Measurements from ENCODE around the gene TP53.
"Not testable (repeated sequence)": the region's sequence is repeated elsewhere in the genome, so short reads cannot be mapped to it uniquely, and the experiment has no call there.

Gene TP53

GRCh38 chr17:7674934-7675333 lies 12.4 kb downstream of the TP53 start:
- DNase-seq (ENCODE audit: low read depth in 2 of 2) = no peak

GRCh38 chr17:7673239-7673638 lies 14.1 kb downstream of the TP53 start:
- DNase-seq (ENCODE audit: low read depth in 2 of 2) = no peak

DNA sequence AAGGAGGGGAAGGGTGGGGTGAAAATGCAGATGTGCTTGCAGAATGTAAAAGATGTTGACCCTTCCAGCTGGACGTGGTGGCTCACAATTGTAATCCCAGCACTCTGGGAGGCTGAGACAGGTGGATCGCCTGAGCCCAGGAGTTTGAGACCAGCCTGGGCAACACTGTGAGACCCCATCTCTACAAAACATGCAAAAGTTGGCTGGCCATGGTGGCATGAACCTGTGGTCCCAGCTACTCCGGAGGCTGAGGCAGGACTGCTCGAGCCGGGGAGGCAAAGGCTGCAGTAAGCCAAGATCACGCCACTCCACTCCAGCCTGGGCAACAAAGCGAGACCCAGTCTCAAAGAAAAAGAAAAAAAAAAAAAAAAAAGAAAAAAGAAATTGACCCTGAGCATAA lies 18.8 kb downstream of the TP53 start:
- no peak for DNase-seq (ENCODE audit: low read depth in 2 of 2)

GRCh38 chr17:7667656-7668406 lies 19.5 kb downstream of the TP53 start:
- no peak for DNase-seq (ENCODE audit: low read depth in 2 of 2)

DNA sequence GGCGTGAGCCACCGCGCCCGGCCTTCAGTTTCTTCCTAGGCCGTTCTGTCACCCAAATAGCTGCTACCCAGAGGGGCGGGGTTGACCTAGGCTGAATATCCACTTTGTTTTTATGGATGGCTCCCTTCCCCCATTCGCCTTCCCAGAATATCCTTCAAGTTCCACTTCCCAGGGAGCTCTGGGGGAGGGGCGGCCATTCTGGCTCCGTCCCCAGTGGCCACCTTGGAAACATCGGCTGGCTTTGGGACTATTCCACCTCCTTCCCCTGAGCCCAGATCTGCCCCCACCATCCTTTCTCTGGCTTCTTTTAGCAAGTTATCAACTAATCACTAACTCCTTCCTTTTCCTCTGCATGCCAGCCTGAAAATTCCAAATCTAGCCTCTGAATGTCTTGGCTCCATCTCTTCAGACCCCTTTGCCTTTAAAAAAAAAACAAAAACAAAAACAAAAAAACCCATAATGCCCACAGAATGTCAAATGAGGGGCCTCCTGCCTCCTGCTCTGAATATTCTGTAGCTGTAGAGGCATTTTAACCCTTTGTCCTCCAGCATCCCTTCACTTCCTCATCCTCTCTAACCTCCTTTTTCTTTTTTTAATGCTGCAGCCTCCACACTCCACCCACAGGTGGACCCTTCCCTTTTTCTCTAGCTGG lies 30.2 kb downstream of the TP53 start:
- no peak for DNase-seq (ENCODE audit: low read depth in 2 of 2)

DNA sequence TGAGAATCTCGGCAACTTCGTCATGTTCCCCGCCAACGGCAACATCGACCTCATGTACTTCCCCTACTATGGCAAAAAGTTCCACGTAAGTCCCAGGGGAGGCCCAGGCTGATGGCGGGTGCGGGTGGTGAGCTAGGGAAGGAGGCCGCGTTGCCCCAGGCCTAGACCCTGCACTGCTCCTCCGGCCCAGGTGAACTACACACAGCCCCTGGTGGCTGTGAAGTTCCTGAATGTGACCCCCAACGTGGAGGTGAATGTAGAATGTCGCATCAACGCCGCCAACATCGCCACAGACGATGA lies 31.8 kb downstream of the TP53 start:
- DNase-seq (ENCODE audit: low read depth in 2 of 2) = no peak

DNA sequence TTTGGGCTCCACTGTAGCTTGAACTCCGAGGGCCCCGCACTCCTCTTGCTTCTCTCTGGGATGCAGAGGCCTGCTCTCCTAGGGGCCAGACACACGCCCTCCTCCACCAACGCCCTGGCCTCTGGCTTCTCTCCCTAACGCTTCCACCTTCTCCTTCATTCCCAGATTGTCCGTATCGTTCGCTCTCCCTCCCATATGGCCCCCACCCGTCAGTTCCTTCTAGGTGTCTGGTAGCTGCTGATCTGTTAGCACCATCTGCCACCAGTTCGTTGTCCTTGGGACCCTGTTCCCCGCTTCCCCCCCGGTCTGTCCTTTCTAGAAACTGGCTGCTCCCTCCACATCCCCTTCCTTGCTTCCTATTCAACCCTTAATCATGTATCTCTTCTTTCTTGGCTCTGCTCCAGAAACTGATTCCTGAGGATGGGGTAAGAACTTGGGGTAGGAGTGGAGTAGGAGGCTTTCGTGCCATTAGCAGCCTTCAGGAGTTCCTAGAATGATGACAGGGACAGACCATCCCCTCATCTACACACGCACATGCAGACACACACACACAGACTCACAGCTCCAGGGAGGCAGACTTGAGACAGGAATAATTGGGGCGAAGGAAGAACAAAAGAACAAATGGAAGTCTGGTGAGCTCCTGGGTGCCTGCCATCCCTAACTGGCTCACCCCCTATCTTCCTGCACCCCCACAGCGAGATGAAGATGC lies 32.3 kb downstream of the TP53 start:
- no peak for DNase-seq (ENCODE audit: low read depth in 2 of 2)

DNA sequence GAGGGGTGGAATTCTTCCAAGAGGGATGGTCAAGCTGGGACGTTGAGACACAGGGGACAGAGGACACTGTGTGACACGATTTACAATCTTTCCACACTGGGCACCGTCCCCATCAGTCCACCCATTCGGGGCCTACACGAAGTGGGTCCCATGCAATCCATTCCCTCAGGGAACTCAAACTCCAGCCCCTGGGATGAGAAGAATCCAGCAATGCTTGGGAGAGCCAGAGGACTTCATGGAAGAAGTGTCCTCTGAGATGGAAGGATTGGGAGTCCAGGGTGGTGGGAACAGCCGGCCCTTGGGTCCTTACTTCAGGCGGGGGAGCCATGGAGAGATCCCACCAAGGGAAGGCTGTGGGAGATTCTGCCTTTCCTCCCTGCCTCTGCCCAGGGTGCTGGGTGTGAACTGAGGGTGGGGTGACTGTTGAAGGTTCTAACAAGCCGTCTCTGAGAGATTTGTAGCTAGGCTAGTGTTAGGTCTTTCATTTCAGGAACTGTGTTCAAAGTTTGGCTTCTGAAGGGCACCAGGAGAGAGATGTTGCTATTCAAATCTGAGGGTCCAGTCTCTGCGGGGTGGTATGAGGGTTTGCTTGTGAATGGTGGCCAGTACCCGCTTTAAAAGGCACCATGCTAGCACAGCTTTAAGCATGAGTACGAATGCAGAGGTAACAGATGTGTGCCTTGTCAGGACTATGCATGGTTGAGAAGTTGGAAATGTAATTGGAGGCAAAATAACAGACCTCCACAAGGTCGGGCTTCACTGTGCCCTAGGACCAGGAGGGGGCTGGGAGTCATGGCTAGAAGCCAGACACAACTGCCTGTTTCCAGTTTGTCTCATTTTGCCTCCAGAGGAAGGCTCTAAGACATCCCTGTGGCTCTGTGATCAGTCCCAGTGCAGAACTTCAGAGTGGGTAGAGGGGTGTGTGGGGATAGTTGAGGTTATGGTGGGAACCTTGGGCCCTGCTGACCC lies 34.6 kb downstream of the TP53 start:
- no peak for DNase-seq (ENCODE audit: low read depth in 2 of 2)

- no peak for DNase-seq (ENCODE audit: low read depth in 2 of 2)
Measured at GRCh38 chr17:7651665-7652387, 35.5 kb downstream of the TP53 start.

DNA sequence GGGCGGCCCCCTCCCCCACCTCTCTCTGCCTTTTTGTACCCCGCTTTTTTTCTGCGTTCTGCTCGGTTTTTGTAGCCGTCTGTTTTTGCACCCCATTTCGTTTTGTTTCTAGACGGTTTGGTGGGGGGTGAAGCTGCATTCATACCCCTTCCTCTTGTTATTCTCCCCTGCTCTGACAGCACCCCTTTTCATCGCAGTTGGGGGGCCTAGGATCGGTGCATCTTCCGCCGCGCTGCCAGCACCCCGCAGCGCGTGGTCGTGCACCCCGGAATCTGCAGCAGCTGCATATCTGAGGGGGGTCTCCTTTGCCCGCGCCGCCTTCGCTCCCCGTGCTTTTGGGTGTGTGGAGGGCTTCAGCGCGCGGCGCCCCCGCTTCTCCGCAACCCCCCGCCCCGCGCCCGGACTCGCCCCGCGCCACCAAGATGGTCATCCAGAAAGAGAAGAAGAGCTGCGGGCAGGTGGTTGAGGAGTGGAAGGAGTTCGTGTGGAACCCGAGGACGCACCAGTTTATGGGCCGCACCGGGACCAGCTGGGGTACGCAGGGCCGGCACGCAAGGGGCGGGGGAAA lies 36.1 kb downstream of the TP53 start:
- no peak for DNase-seq (ENCODE audit: low read depth in 2 of 2)

DNA sequence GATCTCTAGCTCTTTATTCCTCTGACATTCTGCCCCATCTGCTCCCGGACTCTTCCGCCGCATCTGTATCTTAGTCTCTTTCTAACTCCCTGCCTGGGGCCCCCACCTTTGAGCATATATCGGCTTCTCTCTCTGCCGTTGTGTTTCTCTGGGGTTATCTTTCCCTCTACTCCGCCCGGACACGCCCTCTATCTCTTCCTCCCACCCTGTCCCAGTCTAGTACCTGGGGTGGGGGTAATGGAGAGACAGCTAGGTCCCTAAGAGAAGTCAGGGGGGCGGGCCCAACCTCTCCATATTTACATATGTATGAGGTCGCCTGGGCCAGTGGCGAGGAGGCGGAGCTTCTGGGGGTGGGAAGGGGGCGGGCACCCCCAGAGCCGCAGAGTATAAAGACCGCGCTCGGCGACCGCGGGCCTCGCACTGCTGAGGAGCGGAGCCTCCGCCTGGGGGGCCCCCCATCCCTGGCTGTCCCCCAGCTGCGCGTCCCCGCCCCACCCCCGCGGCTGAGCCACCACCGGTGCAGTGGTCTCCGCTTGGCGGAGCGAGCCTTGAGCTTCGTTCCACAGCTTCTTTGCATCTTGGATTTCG lies 36.7 kb downstream of the TP53 start, which contains the start of gene ATP1B2:
Gene ATP1B2, plus strand, starts transcription at position 418 of the 588 bp plus-strand sequence. CDS start 593 bp downstream, outside the sequence.
- no peak for DNase-seq (ENCODE audit: low read depth in 2 of 2)

GRCh38 chr17:7647018-7647417 lies 40.3 kb downstream of the TP53 start:
- DNase-seq (ENCODE audit: low read depth in 2 of 2) = no peak

DNA sequence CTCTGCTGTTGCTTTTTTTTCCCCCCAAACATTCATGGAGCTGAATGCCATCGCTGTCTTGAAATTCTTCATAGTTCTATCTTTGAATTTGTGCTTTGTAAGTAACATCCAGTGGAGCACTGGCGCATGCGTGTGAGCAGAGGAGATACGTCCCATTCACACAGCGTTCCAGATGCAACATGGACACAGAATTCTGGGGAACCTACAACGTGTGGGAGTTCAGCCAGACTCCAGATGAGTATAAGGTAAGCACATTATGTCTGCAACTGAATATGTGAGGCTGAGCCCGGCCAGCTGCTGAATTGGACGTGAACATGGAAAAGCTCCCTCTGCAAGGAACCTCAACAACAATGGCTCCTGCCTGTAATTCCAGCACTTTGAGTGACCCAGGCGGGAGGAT lies 40.8 kb downstream of the TP53 start:
- DNase-seq (ENCODE audit: low read depth in 2 of 2) = no peak

- DNase-seq (ENCODE audit: low read depth in 2 of 2) = no peak
Measured at GRCh38 chr17:7644775-7645174, 42.5 kb downstream of the TP53 start.

DNA sequence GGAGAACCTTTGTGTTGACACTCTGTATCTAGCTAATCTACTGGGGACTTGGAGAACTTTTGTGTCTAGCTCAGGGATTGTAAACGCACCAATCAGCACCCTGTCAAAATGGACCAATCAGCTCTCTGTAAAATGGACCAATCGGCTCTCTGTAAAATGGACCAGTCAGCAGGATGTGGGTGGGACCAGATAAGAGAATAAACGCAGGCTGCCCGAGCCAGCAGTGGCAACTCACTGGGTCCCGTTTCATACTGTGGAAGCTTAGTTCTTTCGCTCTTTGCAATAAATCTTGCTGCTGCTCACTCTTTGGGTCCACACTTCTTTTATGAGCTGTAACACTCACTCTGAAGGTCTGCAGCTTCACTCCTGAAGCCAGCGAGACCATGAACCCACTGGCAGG lies 45.7 kb downstream of the TP53 start:
- not testable (repeated sequence) for DNase-seq (ENCODE audit: low read depth in 2 of 2)

DNA sequence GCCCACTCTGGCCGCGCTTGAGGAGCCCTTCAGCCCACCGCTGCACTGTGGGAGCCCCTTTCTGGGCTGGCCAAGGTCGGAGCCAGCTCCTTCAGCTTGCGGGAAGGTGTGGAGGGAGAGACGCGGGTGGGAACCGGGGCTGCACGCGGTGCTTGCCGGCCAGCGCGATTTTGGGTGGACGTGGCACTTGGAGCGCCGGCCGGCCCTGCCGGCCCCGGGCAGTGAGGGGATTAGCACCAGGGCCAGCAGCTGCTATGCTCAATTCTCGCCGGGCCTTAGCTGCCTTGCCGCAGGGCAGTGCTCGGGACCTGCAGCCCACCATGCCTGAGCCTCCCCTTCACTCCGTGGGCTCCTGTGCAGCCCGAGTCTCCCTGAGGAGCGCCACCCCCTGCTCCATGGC lies 46.5 kb downstream of the TP53 start:
- DNase-seq (ENCODE audit: low read depth in 2 of 2) = no peak

GRCh38 chr17:7636163-7636562 lies 51.1 kb downstream of the TP53 start:
- DNase-seq (ENCODE audit: low read depth in 2 of 2) = no peak

DNA sequence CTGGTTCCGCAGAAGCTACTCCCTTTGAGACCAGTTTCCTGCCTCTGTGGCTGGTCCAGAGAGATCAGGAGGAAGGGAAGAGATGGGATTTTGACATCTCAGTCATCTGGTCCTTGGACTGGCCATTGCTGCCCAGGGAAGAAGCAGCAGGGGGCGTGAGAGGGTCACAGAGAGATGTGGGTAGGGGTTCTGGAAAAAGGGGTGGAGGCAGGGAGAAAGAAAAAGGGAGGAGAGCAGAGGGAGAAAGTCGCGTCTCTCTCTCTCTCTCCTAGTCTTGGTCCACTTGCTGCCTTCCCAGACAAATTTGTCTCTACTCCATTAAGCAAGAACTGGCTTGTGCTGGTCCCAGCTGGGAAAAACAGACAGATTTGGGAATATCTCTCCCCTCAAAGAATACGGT lies 52.9 kb downstream of the TP53 start:
- DNase-seq (ENCODE audit: low read depth in 2 of 2) = no peak

GRCh38 chr17:7633093-7633492 lies 54.2 kb downstream of the TP53 start:
- no peak for DNase-seq (ENCODE audit: low read depth in 2 of 2)

DNA sequence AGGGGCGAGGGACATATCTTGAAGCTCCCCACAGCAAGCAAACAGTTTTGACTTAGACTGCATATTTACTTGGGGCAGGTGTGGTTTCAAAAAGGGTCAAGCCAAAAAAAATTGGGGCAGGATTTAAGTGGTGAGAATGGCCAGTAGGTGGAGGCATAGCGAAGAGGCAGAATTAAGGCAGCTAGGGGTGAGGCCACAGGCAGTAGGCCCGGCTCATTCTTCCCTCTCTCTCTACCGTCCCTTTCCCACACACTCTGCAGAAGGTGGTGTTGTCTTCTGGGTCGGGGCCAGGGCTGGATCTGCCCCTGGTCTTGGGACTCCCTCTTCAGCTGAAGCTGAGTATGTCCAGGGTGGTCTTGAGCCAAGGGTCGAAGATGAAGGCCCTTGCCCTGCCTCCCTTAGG lies 54.8 kb downstream of the TP53 start:
- DNase-seq (ENCODE audit: low read depth in 2 of 2) = no peak
